Measurements from ENCODE around the gene PON1. TPM values are rescaled to one million over a fixed set of nuclear protein-coding genes. Genes with fewer than 3 reads are reported as not detected.

PON1 gene
- polyA plus RNA-seq, 1 of the 3 experiments (the other 2 are of a cell fraction), result not detected

GRCh38 chr7:95373323-95373722 is 49.0 kb upstream of the PON1 start (continued):
- TF ChIP-seq ZBTB33 (IDR thresholded peaks at IDR 0.05; ENCODE audit: borderline replicate concordance, low read depth), result no peak
- no peak for TF ChIP-seq TEAD4 (IDR thresholded peaks at IDR 0.05; ENCODE audit: borderline replicate concordance, insufficient read depth)
- no peak for TF ChIP-seq PBX3 (IDR thresholded peaks at IDR 0.05)
- no peak for TF ChIP-seq USF2 (IDR thresholded peaks at IDR 0.05; ENCODE audit: borderline replicate concordance, low read depth, low read length)
- no peak for TF ChIP-seq POLR2AphosphoS5 (IDR thresholded peaks at IDR 0.05; ENCODE audit: low read depth, low read length)
- no peak for TF ChIP-seq RXRA (IDR thresholded peaks at IDR 0.05; ENCODE audit: borderline replicate concordance, low read depth)
- no peak for TF ChIP-seq EP300 (IDR thresholded peaks at IDR 0.05; ENCODE audit: borderline replicate concordance in 1 of 2, low read depth in 1 of 2, low read length in 1 of 2)

GRCh38 chr7:95368235-95368634 is 43.9 kb upstream of the PON1 start:
- CTCF ChIA-PET, result no interaction called here
- Histone ChIP-seq H3K4me3 (ENCODE audit: low read depth in 2 of 2, low read length in 1 of 2) (no peak overlapping the region), H4K20me1 (ENCODE audit: insufficient read depth) (no peaks in the 10 kb centered on the region), H3K9me3 (no peaks in the 10 kb centered on the region), H3K9me2 (no peaks in the 10 kb centered on the region), H2AFZ (ENCODE audit: low read depth) (no peak overlapping the region), H3F3A (replicated peaks; ENCODE audit: insufficient read depth) (no peaks in the 10 kb centered on the region), H3K4me2 (no peak overlapping the region), H3K27me3 (ENCODE audit: insufficient read depth) (no peaks in the 10 kb centered on the region; the same call in 1 of the 2 replicates), H3K36me3 (replicated peaks in 1 of 2; ENCODE audit: control insufficient read depth in 1 of 2, insufficient read depth in 2 of 2, low read length in 1 of 2) (no peaks in the 10 kb centered on the region), H3K9ac (no peak overlapping the region), H3K79me2 (ENCODE audit: insufficient read depth) (no peaks in the 10 kb centered on the region), H3K4me1 (ENCODE audit: control insufficient read depth in 1 of 2, insufficient read depth in 2 of 2, low read depth in 1 of 2, low read length in 1 of 2) (no peaks in the 10 kb centered on the region), H3K27ac (ENCODE audit: low read depth in 2 of 2, low read length in 1 of 2) (no peak overlapping the region)
- DNase-seq, result no peak
- 8% methylated on average over 3 of the region's 3 CpGs for WGBS (ENCODE audit: low lambda C conversion rate)
- no peak for TF ChIP-seq ZBTB33 (IDR thresholded peaks at IDR 0.05; ENCODE audit: borderline replicate concordance, low read depth)
- no peak for TF ChIP-seq GABPA (IDR thresholded peaks at IDR 0.05; ENCODE audit: low read depth)
- no peak for TF ChIP-seq PBX3 (IDR thresholded peaks at IDR 0.05)
- TF ChIP-seq EZH2phosphoT487 (IDR thresholded peaks at IDR 0.05; ENCODE audit: borderline replicate concordance, low read depth), result no peak
- no peak for TF ChIP-seq MAX (IDR thresholded peaks at IDR 0.05; ENCODE audit: low read depth)
- TF ChIP-seq YY1 (IDR thresholded peaks at IDR 0.05; ENCODE audit: low read depth), result no peak
- TF ChIP-seq MXI1 (IDR thresholded peaks at IDR 0.05; ENCODE audit: low read depth, low read length), result no peak
- POLR2A ChIA-PET, result no interaction called here

All from SK-N-SH (cell line).